ENCODE data around the gene KNL1.

GRCh38 chr15:40578892-40579291 lies 15.2 kb upstream of the KNL1 start:
- no peak for TF ChIP-seq CTCF (IDR thresholded peaks at IDR 0.05)
- no peak for TF ChIP-seq POLR2A (IDR thresholded peaks at IDR 0.05)
